Esophagus squamous epithelium (tissue), 4 donors: Measurements from ENCODE around the gene CD163L1.

ENCODE experiments used
- POLR2A ChIP-seq, 4 donors: fragments of 450-650 bp; IDR thresholded peaks; one replicate each; pipeline ENCODE4 v1.6.1; 2017; ENCODE audit warnings: antibody characterized with exemption in 4 of 4, mild to moderate bottlenecking in 4 of 4, moderate library complexity in 3 of 4
- TF ChIP-seq, protein P1 (sequence below), 6 experiments: fragments of 450-650 bp in 4 of 6; fragments of 200-600 bp in 2 of 6; sonication (generic) in 2 of 6; IDR thresholded peaks; one replicate each; pipeline ENCODE4 v1.5.1; 2016 to 2019; ENCODE audit warnings: antibody characterized with exemption in 6 of 6, mild to moderate bottlenecking in 4 of 6, moderate library complexity in 4 of 6

DNA sequence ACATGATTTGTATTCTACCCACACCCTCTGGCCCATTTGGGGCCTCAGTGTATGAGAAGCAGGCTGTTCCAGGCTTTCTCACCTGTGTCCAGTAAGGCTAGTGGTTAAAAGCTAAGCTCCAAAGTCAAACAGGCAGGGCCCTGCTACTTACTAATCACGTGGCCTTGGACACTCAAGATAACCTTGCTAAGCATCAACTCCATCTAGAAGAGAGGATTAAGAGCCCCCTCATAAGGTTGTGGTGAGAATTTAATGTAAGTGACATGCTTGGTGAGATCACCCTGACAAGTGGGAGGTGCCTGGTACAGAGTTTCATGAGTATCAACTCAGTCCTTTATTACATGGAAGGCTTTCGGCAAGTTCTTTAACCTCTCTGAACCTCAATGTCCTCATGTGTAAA, 122.3 kb downstream of the CD163L1 start:
- TF ChIP-seq, protein P1, sequence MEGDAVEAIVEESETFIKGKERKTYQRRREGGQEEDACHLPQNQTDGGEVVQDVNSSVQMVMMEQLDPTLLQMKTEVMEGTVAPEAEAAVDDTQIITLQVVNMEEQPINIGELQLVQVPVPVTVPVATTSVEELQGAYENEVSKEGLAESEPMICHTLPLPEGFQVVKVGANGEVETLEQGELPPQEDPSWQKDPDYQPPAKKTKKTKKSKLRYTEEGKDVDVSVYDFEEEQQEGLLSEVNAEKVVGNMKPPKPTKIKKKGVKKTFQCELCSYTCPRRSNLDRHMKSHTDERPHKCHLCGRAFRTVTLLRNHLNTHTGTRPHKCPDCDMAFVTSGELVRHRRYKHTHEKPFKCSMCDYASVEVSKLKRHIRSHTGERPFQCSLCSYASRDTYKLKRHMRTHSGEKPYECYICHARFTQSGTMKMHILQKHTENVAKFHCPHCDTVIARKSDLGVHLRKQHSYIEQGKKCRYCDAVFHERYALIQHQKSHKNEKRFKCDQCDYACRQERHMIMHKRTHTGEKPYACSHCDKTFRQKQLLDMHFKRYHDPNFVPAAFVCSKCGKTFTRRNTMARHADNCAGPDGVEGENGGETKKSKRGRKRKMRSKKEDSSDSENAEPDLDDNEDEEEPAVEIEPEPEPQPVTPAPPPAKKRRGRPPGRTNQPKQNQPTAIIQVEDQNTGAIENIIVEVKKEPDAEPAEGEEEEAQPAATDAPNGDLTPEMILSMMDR (IDR thresholded peaks at IDR 0.05), result no peak
- no peak for TF ChIP-seq POLR2A (IDR thresholded peaks at IDR 0.05)
